NCI-H446 treated with DMSO at 0.1 percent for 48 hours (cell line): ENCODE results near the gene N4BP2L2.

Source experiments
- DNase-seq: peaks from one replicate; lab custom pipeline; 2025; lab: John Stamatoyannopoulos, UW

N4BP2L2 gene

DNA sequence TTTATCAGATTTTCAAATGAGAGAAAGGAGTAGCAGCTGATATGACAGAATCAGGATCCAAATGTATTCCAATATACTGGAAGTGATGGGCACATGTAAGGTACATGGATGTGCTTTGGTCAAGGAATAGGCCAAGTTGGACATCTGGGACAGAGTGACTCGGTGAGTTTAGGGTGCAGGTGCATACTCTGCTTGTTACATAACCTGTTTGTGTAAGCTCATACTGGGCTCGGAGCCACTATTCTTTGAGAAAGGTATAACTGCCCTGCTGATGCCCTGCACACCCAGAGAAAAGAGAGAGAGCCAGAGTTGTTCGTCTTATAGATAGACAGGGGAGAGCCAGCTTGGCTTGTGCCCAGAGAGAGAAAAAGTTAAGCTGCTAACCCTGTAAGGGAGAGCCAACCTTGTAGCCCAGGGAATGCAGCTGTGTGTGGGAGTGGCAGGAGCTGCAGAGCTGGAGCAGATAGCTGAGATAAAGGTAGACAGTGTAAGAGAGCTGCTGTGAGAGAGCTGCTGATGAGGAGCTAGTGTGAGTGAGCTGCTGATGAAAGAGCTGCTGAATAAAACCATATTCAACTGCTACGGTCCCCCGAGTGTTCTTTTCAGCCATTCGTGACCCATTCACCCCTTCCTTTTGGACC is 70.0 kb downstream of the N4BP2L2 start:
- DNase-seq = no peak

DNA sequence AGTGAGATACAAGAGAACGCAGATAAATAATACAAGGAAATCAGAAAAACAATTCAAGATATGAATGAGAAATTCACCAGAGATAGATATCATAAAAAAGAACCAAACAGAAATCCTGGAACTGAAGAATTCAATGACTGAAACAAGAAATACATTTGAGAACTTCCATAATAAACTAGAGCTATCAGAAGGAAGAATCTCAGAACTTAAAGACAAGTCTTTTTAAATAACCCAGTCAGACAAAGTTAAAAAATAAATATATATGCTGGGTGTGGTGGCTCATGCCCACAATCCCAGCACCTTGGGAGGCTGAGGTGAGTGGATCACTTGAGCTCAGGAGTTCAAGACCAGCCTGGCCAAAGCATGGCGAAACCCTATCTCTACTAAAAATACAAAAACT is 82.0 kb downstream of the N4BP2L2 start:
- DNase-seq = no peak

- DNase-seq = no peak
Measured at GRCh38 chr13:32455594-32455903, 83.0 kb downstream of the N4BP2L2 start.

GRCh38 chr13:32454886-32455593 is 83.6 kb downstream of the N4BP2L2 start:
- no peak for DNase-seq

DNA sequence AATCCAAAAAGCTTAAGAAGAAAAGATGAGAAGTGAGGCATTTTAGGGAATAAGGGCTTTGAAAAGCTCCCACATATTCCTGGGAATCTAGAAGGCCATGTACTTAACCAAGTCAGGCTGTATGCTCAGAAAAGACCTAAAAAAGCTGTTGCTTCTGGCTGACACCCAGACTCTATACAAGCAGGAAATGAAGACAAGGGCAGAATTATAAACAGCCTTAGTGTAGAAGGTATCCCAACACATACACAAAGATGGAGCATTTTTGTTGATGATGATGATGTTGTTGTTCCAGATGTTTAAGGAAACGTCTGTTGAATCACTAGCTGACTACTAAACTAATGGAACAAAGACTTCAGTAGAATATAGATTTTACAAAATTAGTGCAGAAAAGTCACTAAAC is 84.6 kb downstream of the N4BP2L2 start:
- DNase-seq = no peak

DNA sequence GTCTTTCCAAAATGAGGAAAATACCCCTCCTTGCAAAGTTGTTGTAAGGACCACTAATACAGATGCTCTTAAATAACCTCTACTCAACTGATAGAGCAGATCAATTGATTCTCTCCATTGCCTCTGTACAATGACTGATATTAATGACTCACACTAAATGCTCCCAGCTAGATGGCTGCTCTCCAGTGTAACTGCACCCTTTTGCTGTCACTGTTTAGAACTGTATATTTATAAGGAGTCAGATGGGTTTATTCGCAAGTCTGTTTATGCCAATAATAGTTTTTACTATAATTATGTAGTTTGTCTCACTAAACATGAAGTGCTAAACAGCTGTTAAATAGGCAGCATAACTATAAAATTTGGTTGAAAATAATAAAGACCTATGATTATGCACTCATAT is 89.6 kb downstream of the N4BP2L2 start:
- no peak for DNase-seq

- no peak for DNase-seq
Measured at GRCh38 chr13:32447894-32448623, 90.5 kb downstream of the N4BP2L2 start.

DNA sequence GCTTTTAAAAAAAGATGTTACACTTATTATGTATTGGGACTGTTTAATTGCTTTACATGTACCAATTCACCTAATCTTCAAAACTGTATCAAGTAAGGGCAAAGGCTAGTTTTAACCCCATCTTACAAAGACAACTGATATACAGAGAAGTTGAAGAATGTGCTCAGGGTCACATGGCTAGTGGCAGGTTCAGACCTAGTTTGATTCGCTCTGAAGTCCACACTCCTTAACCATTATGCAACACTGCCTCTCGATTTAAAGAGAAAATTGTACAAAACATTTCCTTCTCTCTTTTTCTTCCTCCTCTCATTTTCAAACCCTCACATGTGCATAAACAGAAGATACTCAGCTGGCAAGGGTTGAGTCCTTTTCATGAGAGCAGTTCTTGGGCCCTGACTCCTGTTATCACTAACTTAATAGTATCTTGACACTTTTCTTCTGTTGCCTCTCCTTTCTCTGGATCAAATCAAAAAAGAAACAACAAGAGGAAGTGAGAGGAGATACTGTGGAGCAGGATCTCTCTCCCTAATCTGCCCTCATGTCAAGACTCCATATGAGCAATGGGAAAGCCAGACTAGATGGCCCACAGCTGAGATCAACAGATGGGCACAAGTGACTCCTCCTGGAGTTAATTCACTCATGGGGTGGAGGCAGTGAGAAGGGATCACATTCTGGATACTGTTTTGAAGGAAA is 91.7 kb downstream of the N4BP2L2 start:
- no peak for DNase-seq

GRCh38 chr13:32446220-32446619 is 92.4 kb downstream of the N4BP2L2 start:
- no peak for DNase-seq

GRCh38 chr13:32445461-32445860 is 93.1 kb downstream of the N4BP2L2 start:
- DNase-seq = no peak

DNA sequence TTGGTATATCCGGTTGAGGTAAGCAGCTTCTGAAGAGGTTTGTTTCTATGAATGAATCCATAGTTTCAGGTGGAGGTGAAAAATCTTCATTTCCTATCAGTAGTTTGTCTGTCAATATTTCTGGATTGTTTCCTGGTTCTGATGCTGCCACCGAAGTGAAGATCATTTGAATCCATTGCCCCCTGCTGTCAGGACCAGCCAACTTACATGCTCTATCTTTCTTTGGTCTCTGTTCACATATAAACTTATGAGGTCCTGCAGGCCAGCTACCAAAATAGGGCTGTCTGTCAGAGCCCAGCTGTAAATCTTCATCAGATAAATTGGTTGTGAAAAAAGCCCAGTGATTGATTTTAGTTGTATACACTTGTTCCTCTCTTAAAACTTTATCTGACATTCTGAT is 95.5 kb downstream of the N4BP2L2 start:
- DNase-seq = no peak

- no peak for DNase-seq
Measured at GRCh38 chr13:32438871-32439270, 99.7 kb downstream of the N4BP2L2 start.

DNA sequence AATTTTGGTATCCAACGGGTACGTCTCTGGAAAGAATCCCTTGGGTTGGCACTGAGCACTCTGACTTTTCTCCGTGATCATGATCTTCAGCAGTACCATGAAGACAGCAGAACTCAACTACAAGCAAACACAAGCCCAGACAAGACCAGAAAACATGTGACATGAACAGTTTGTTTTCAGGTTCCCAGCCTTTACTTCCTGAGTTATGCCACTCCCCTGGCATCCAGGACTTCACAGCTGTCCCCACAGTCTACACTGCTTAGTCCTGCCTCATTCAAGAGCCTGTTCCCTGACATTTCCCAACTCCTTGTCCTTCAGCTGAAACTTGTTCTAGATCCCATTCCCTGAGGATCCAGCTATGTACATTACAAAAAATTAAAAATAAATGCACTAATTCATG is 105.7 kb downstream of the N4BP2L2 start:
- DNase-seq = no peak

GRCh38 chr13:32431361-32431760 is 107.2 kb downstream of the N4BP2L2 start:
- no peak for DNase-seq

DNA sequence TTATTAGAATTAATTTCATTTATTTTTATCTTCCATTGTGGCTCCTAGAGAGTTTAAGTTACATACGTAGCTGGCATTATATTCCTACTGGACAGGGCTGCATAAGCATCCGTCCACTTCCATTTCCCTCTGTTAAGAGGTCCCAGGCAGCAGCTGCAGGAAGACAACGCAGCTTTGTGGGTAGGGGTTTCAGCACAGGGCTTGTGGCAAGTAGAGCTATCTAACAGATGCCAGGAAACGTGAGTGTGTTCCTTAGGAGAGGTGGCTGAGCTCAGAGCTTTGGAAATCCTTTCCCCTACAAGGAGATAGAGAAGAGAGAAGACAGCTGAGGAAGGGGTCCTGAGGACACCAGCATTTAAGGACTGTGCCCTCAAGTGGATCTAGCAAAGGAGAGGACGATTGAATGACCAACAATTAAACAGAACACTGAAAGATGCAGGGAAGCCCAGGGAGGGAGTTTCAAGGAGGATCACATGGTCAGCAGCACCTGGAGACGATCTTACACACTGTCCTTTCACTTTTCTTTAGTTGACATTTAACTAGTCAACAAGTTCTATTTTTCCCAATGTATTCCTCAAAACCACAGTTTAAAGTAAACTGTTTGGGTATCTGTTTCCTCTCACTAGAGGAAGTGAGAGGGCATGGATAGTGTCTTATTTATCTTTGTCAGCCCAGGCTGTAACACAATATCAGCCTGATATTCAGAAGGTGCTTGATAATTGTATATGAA is 108.4 kb downstream of the N4BP2L2 start:
- no peak for DNase-seq

DNA sequence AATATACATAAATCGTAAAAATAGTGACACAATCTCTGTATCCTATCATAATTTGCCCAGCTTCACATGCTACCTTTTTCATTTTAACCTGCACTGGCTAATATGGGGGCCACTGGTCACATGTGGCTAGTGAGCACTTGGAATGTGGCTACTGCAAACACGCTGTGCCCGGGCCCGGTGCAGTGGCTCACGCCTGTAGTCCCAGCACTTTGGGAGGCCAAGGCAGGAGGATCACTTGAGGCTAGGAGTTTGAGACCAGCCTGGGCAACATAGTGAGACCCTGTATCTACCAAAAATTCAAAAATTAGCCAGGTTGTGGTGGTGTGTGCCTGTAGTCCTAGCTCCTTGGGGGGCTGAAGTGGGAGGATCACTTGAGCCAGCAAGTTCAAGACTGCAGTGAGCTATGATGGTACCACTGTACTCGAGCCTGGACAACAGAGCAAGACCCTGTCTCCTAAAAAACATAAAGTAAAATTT is 109.1 kb downstream of the N4BP2L2 start:
- no peak for DNase-seq

DNA sequence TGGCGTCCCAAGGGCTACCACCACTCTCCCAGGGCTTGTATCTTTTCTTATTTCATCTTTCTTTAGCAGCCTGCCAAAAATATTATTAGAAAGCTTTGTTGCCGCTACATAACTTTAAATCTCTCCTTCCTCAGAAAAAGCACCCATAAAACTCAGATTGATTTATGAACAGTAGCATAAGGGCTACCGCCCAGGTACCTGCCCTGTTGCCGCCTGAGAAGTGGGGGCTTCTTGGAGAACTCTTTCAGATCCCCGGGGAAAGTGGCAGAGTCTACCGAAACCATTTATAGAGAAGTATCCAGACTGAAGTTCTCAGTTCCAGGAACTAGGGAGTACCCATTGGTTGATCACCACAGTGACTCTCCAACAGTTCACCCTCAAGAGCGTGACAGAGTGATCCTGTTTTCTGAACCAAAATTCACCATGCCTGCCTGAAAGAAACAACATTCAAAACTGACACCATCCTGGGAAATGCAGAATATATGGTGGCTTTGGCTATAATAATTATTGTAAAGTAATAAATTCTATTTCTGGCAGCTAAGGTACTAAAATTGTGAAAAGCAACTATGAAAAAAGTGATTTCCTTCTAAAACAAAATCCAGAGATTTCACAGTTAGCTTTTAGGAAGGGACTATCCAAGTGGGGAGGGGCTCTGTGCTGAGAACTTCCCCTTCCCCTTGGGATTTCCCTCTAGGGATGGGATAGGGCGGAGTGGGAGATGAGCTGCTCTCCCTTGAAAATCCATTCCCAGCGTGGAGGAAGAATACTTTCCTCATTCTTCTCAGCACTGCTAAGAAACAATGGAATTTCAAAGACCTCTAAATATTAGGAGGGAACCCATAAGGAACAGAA is 109.8 kb downstream of the N4BP2L2 start:
- no peak for DNase-seq

- no peak for DNase-seq
Measured at GRCh38 chr13:32427852-32428580, 110.6 kb downstream of the N4BP2L2 start, which contains the start of gene N4BP2L1. Gene N4BP2L1 (minus strand): TSS chr13:32428130. CDS start chr13:32428082, 48 bp downstream.

DNA sequence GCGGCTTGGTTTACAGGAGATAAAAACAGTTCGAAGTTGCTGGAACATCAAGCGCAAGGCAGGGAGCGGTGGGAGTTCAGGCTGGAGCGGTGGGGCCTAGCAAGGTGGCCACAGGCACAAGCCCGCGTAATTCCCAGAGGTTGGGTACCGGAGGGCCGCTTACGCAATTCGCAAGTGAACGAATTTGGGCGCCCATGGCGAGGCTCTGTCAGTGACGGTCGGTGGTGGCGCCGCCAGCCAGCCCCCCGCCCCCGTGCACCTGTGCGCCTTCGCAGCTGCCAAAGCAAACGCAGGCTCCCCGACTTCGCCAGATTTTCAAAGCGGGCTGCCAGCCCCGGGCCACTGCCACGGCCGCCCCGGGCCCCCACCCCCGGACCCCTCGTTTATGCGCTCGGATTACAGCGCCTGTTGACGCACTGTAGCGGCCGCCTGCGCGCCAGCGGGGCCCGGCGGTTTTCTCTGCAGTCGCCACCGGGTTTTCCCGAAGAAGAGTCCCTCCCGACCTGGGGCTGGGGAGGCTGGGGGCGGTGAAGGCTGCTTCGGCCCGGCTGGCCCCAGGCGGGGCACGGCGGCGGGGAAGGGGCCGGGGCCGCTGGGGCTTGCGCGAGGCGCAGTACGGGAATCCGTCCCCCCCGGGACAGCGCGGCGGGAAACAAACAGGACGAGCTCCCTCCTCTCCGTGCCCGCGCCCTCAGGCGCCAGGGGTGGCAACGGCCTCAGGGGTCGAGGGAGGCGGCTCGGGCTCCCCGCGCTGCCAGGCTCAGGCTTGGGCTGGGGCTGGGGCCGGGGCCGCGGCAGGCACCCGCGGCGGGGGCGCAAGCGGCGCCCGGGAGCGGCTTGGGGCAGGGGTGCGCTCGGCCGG is 111.4 kb downstream of the N4BP2L2 start:
- DNase-seq = no peak
